H1 (cell line): ENCODE results near the gene MPP2. TPM values are rescaled to one million over a fixed set of nuclear protein-coding genes. Genes with fewer than 3 reads are reported as not detected.

Experiments used
- CTCF ChIA-PET: fragments of 300-600 bp; sonication (Branson Sonifier 250); formaldehyde crosslinking; loops from one replicate; lab custom pipeline; 2021; ENCODE audit not compliant: partially characterized antibody; lab: Charles Lee
- POLR2A ChIA-PET: fragments of 300-600 bp; sonication (Branson Sonifier 250); formaldehyde crosslinking; loops from one replicate; lab custom pipeline; 2021; ENCODE audit warnings: inconsistent platforms; ENCODE audit not compliant: partially characterized antibody; lab: Charles Lee
- DNase-seq, 2 experiments: peaks; one replicate each; pipeline versions ENCODE4 v3.0.0 to v3.0.0-alpha.2; 2010 to 2022; ENCODE audit warnings: low spot score in 2 of 2, low read depth in 1 of 2, mixed read lengths in 1 of 2
- FAIRE-seq: peaks from 2 replicates; lab custom pipeline; 2011; peaks lifted over from hg19 to GRCh38; lab: Jason Lieb, UNC
- H2AFZ ChIP-seq: 2 replicates; pipeline ENCODE4 v1.8.1; 2012; ENCODE audit warnings: low read length, inconsistent platforms
- H2AK5ac ChIP-seq: 2 replicates; pipeline ENCODE4 v1.6.1; 2013; ENCODE audit warnings: low read depth, low read length
- H2BK120ac ChIP-seq: replicated peaks from 2 replicates; pipeline ENCODE3; 2013; ENCODE audit warnings: low read depth, low read length, inconsistent platforms
- H2BK12ac ChIP-seq: 2 replicates; pipeline ENCODE4 v1.6.1; 2013; ENCODE audit warnings: low read depth, low read length
- H2BK15ac ChIP-seq: 2 replicates; pipeline ENCODE4 v1.6.1; 2013; ENCODE audit warnings: low read length
- H2BK20ac ChIP-seq: 2 replicates; pipeline ENCODE4 v1.6.1; 2013; ENCODE audit warnings: low read length
- H2BK5ac ChIP-seq: 2 replicates; pipeline ENCODE4 v1.6.1; 2013; ENCODE audit warnings: low read depth, low read length
- H3K14ac ChIP-seq: 2 replicates; pipeline ENCODE4 v1.6.1; 2013; ENCODE audit warnings: inconsistent platforms; ENCODE audit not compliant: insufficient read length
- H3K18ac ChIP-seq: 2 replicates; pipeline ENCODE4 v1.6.1; 2013; ENCODE audit warnings: low read length; ENCODE audit errors: extremely low read depth
- H3K23ac ChIP-seq: 2 replicates; pipeline ENCODE4 v1.6.1; 2013; ENCODE audit warnings: inconsistent platforms; ENCODE audit not compliant: insufficient read length
- H3K23me2 ChIP-seq: 2 replicates; pipeline ENCODE4 v1.6.1; 2013; ENCODE audit warnings: low read depth, low read length
- H3K27ac ChIP-seq: 2 replicates; pipeline ENCODE4 v1.6.1; 2011; ENCODE audit warnings: low read depth, low read length, inconsistent platforms
- H3K27me3 ChIP-seq, 4 experiments: replicated peaks in 1 of 4; 1 replicate in 1 of 4; 2 replicates in 3 of 4; pipeline versions ENCODE4 v1.6.1 to v1.8.1; 2011 to 2013; ENCODE audit warnings: low read length in 3 of 4, mild to moderate bottlenecking in 3 of 4, inconsistent platforms in 2 of 4, mixed read lengths in 2 of 4, moderate library complexity in 1 of 4; ENCODE audit not compliant: control insufficient read depth in 3 of 4, insufficient read depth in 3 of 4; ENCODE audit errors: extremely low read depth in 1 of 4
- H3K36me3 ChIP-seq, 4 experiments: 2 replicates each; pipeline versions ENCODE4 v1.6.1 to v1.8.1; 2011 to 2013; ENCODE audit warnings: mild to moderate bottlenecking in 4 of 4, low read length in 3 of 4, moderate library complexity in 2 of 4, control low read depth in 1 of 4, inconsistent platforms in 1 of 4; ENCODE audit not compliant: insufficient read depth in 4 of 4, control insufficient read depth in 2 of 4
- H3K4ac ChIP-seq: replicated peaks from 2 replicates; pipeline ENCODE3; 2013; ENCODE audit warnings: low read length, low read depth, mixed read lengths, inconsistent platforms; ENCODE audit not compliant: insufficient read length
- H3K4me1 ChIP-seq, 4 experiments: replicated peaks in 1 of 4; 1 replicate in 1 of 4; 2 replicates in 3 of 4; pipeline versions ENCODE4 v1.6.1 to v1.8.1; 2011 to 2013; ENCODE audit warnings: low read length in 3 of 4, inconsistent platforms in 2 of 4, mixed read lengths in 1 of 4; ENCODE audit not compliant: insufficient read depth in 4 of 4, control insufficient read depth in 3 of 4
- H3K4me2 ChIP-seq, 2 experiments: 2 replicates each; pipeline versions ENCODE4 v1.6.1 to v1.8.1; 2011 to 2013; ENCODE audit warnings: low read depth in 2 of 2, low read length in 2 of 2, control low read depth in 1 of 2, inconsistent platforms in 1 of 2, mild to moderate bottlenecking in 1 of 2; ENCODE audit not compliant: insufficient read depth in 1 of 2
- H3K4me3 ChIP-seq, 4 experiments: fragments of 200-600, 300-600 bp in 1 of 4; sonication (generic), shearing (Covaris generic), sonication (Bioruptor Twin) in 1 of 4; 2 replicates each; pipeline versions ENCODE4 v1.5.1 to v1.8.1; 2011 to 2016; ENCODE audit warnings: low read length in 4 of 4, low read depth in 3 of 4, control low read depth in 2 of 4, inconsistent platforms in 2 of 4, mild to moderate bottlenecking in 2 of 4, mixed read lengths in 1 of 4, moderate library complexity in 1 of 4; ENCODE audit not compliant: insufficient read depth in 2 of 4; ENCODE audit errors: extremely low read depth in 1 of 4
- H3K56ac ChIP-seq: replicated peaks from 2 replicates; pipeline ENCODE3; 2013; ENCODE audit warnings: low read depth, mild to moderate bottlenecking, mixed read lengths, low read length, inconsistent platforms; ENCODE audit not compliant: insufficient read length
- H3K79me1 ChIP-seq: 2 replicates; pipeline ENCODE4 v1.6.1; 2013; ENCODE audit warnings: low read depth, low read length, control low read depth
- H3K79me2 ChIP-seq, 2 experiments: 2 replicates each; pipeline versions ENCODE4 v1.6.1 to v1.8.1; 2012 to 2013; ENCODE audit warnings: low read length in 2 of 2, mild to moderate bottlenecking in 2 of 2, inconsistent platforms in 1 of 2; ENCODE audit not compliant: insufficient read depth in 2 of 2, control insufficient read depth in 1 of 2
- H3K9ac ChIP-seq, 4 experiments: replicated peaks in 1 of 4; 1 replicate in 1 of 4; 2 replicates in 3 of 4; pipeline versions ENCODE4 v1.6.1 to v1.8.1; 2011 to 2013; ENCODE audit warnings: low read depth in 3 of 4, low read length in 3 of 4, control low read depth in 2 of 4, mild to moderate bottlenecking in 2 of 4, moderate library complexity in 2 of 4, inconsistent platforms in 1 of 4; ENCODE audit errors: extremely low read depth in 1 of 4
- H3K9me3 ChIP-seq, 2 experiments: 2 replicates each; pipeline versions ENCODE4 v1.6.1 to v1.8.1; 2012 to 2013; ENCODE audit warnings: mild to moderate bottlenecking in 2 of 2, moderate library complexity in 2 of 2, control low read depth in 1 of 2, inconsistent platforms in 1 of 2, low read depth in 1 of 2, low read length in 1 of 2, mixed read lengths in 1 of 2; ENCODE audit not compliant: insufficient read depth in 2 of 2
- H4K20me1 ChIP-seq, 2 experiments: replicated peaks in 1 of 2; 2 replicates each; pipeline versions ENCODE3 to v1.8.1; 2011 to 2013; ENCODE audit warnings: inconsistent platforms in 2 of 2, low read length in 2 of 2, mild to moderate bottlenecking in 1 of 2; ENCODE audit not compliant: insufficient read depth in 2 of 2, control insufficient read depth in 1 of 2
- H4K5ac ChIP-seq: 2 replicates; pipeline ENCODE4 v1.6.1; 2013; ENCODE audit warnings: low read length, low read depth, mixed read lengths, inconsistent platforms; ENCODE audit not compliant: insufficient read length
- H4K8ac ChIP-seq: 2 replicates; pipeline ENCODE4 v1.8.0; 2013; ENCODE audit warnings: mild to moderate bottlenecking, moderate library complexity, low read length, inconsistent platforms; ENCODE audit not compliant: insufficient read depth; ENCODE audit errors: extremely low read depth
- H4K91ac ChIP-seq: replicated peaks from 2 replicates; pipeline ENCODE3; 2013; ENCODE audit warnings: low read length, mixed read lengths, inconsistent platforms; ENCODE audit not compliant: insufficient read length
- CBX8 ChIP-seq: fragments of 300-800, 300-1000 bp; sonication (generic); IDR thresholded peaks from 2 replicates; pipeline ENCODE4 v1.7.1; 2016; ENCODE audit warnings: low read depth, low read length, borderline replicate concordance
- GABPA ChIP-seq: IDR thresholded peaks from 2 replicates; pipeline ENCODE4 v1.6.1; 2011; ENCODE audit warnings: mild to moderate bottlenecking, low read length, moderate library complexity, borderline replicate concordance; ENCODE audit not compliant: insufficient read depth
- HDAC6 ChIP-seq: IDR thresholded peaks from one replicate; pipeline ENCODE4 v1.7.1; 2012; ENCODE audit warnings: low read depth, mild to moderate bottlenecking, inconsistent platforms, low read length, moderate library complexity
- JUND ChIP-seq: IDR thresholded peaks from 2 replicates; pipeline ENCODE4 v1.6.1; 2011; ENCODE audit warnings: mild to moderate bottlenecking, improper control_type of control experiment, low read length
- KDM4A ChIP-seq: IDR thresholded peaks from one replicate; pipeline ENCODE4 v1.7.1; 2012; ENCODE audit warnings: low read depth, mild to moderate bottlenecking, moderate library complexity, low read length, inconsistent platforms; ENCODE audit not compliant: severe bottlenecking
- RBBP5 ChIP-seq: IDR thresholded peaks from 2 replicates; pipeline ENCODE4 v1.7.1; 2012; ENCODE audit warnings: low read depth, mild to moderate bottlenecking, inconsistent platforms, low read length, moderate library complexity, borderline replicate concordance
- RFX5 ChIP-seq: IDR thresholded peaks from 2 replicates; pipeline ENCODE4 v1.6.1; 2011; ENCODE audit warnings: low read depth, low read length, improper control_type of control experiment, borderline replicate concordance
- SAP30 ChIP-seq: fragments of 300-600 bp; sonication (generic); IDR thresholded peaks from 2 replicates; pipeline ENCODE4 v1.7.1; 2012; ENCODE audit warnings: low read length, moderate library complexity, mild to moderate bottlenecking, inconsistent platforms; ENCODE audit not compliant: insufficient read depth, insufficient replicate concordance
- SIN3A ChIP-seq, 2 experiments: IDR thresholded peaks in 1 of 2; conservative IDR thresholded peaks in 1 of 2; 2 replicates each; pipeline ENCODE4 v1.6.1; 2011 to 2012; ENCODE audit warnings: low read length in 2 of 2, improper control_type of control experiment in 1 of 2, low read depth in 1 of 2, mild to moderate bottlenecking in 1 of 2
- SP2 ChIP-seq: IDR thresholded peaks from 2 replicates; pipeline ENCODE4 v1.6.1; 2012; ENCODE audit warnings: mild to moderate bottlenecking, low read length, inconsistent platforms
- SP4 ChIP-seq: IDR thresholded peaks from 2 replicates; pipeline ENCODE4 v1.6.1; 2012; ENCODE audit warnings: low read length, inconsistent platforms
- TEAD4 ChIP-seq: IDR thresholded peaks from 2 replicates; pipeline ENCODE4 v1.6.1; 2012; ENCODE audit warnings: low read depth, low read length, inconsistent platforms, mixed read lengths
- WGBS, 2 experiments: shearing (Covaris generic) in 1 of 2; methylation state at CpG; one replicate each; pipeline versions ENCODE4 v1.1.6 to v1.1.7; 2013 to 2015; ENCODE audit warnings: low lambda C conversion rate in 2 of 2, mixed read lengths in 2 of 2, inconsistent platforms in 1 of 2, low coverage in 1 of 2, missing lambda C conversion rate in 1 of 2; ENCODE audit not compliant: insufficient replicate concordance in 2 of 2, insufficient coverage in 1 of 2, insufficient read length in 1 of 2; ENCODE audit errors: extremely low coverage in 1 of 2, missing lambda C conversion rate in 1 of 2; 5-methylcytosine and 5-hydroxymethylcytosine counted together
- polyA plus RNA-seq, 7 experiments: library from polyadenylated mRNA; depleted of rRNA in 3 of 7; stranded (reverse) in 5 of 7; unstranded in 2 of 7; fragments of >200 nt in 5 of 7; fragments of 200-250 nt in 2 of 7; gene quantifications; 1 replicate in 5 of 7; 2 replicates in 1 of 7; 4 replicates in 1 of 7; pipeline versions ENCODE4 v1.2.1 to v1.2.3, GENCODE V29; 2011 to 2013; ENCODE audit warnings: missing spikeins in 2 of 7, mixed read lengths in 2 of 7
- total RNA-seq: library from RNA; stranded (reverse); fragmentation: NEBNext Ultra II Directional; extraction: Animal tissue kit (Norgen Biotek cat#: 25700); gene quantifications from 2 replicates; pipeline ENCODE4 v1.2.1, GENCODE V29; 2021
- TF ChIP-seq, protein P1 (sequence below): IDR thresholded peaks from 2 replicates; pipeline ENCODE4 v1.6.1; 2012; ENCODE audit warnings: inconsistent platforms

Gene MPP2
- total and polyA plus RNA-seq, 2 of the 8 experiments (the other 6 are each of a cell fraction or from before 2014, with no cell fraction given) = 30.9 to 34.1 TPM

- DNase-seq (no peak), FAIRE-seq (no peak)
- peaks cover under 1 to 5% (median 2%) of the 10 kb centered on the region in 4 experiments; a peak in 5 of 7 replicates for H3K4me1 ChIP-seq
- no peak overlapping the region for H3K14ac ChIP-seq
- H2AFZ ChIP-seq = no peak overlapping the region
- no peak overlapping the region for H4K91ac ChIP-seq
- peaks cover 0 to 4% (median 4%) of the 10 kb centered on the region in 4 experiments; a peak in 4 of 7 replicates for H3K27me3 ChIP-seq
- H3K4ac ChIP-seq = no peak overlapping the region
- no peak overlapping the region for H3K18ac ChIP-seq
- no peak overlapping the region for H2BK15ac ChIP-seq
- CTCF ChIA-PET = interaction anchor here (0.6 to 13.3 kb wide), 14 partner anchors 10 to 156 kb away, joined by 3 to 416 read pairs (median 5); partner anchors contain the start of genes MPP2, NAGS and TMEM101
- no peak overlapping the region for H4K8ac ChIP-seq
- no peaks in the 10 kb centered on the region for H3K79me1 ChIP-seq
- no peak overlapping the region for H2BK12ac ChIP-seq
- POLR2A ChIA-PET = interaction anchor here (0.6 to 1.4 kb wide), 4 partner anchors 9 to 120 kb away, joined by 3 to 5 read pairs (median 4); partner anchors contain the start of gene LSM12
- no peak overlapping the region for H4K5ac ChIP-seq
- H2BK120ac ChIP-seq = no peak overlapping the region
- H4K20me1 ChIP-seq = no peaks in the 10 kb centered on the region
- no peaks in the 10 kb centered on the region for H3K79me2 ChIP-seq
- H2AK5ac ChIP-seq = no peak overlapping the region
- no peak overlapping the region for H3K4me2 ChIP-seq
- H3K23me2 ChIP-seq = no peaks in the 10 kb centered on the region
- H3K4me3 ChIP-seq = no peak overlapping the region
- H2BK5ac ChIP-seq = no peak overlapping the region
- H3K36me3 ChIP-seq = no peaks in the 10 kb centered on the region
- no peak overlapping the region for H2BK20ac ChIP-seq
- 60% methylated on average over 4 of the region's 4 CpGs; no CpG with 5 or more reads in 1 of the 2 experiments for WGBS, 2 experiments
- H3K27ac ChIP-seq = no peak overlapping the region
- no peak overlapping the region for H3K9ac ChIP-seq
- no peak overlapping the region for H3K56ac ChIP-seq
- H3K9me3 ChIP-seq = no peaks in the 10 kb centered on the region
- H3K23ac ChIP-seq = no peak overlapping the region
- TF ChIP-seq GABPA (no peak), HDAC6 (no peak), TEAD4 (no peak), SAP30 (no peak), SP2 (no peak), SIN3A (conservative IDR thresholded peaks at IDR 0.05 in 1 of 2, IDR thresholded peaks at IDR 0.05 in 1 of 2; ENCODE audit: low read depth in 1 of 2, low read length in 2 of 2) (no peak), JUND (no peak), CBX8 (no peak), KDM4A (no peak), SP4 (no peak), RFX5 (no peak), RBBP5 (no peak)
- TF ChIP-seq, protein P1, sequence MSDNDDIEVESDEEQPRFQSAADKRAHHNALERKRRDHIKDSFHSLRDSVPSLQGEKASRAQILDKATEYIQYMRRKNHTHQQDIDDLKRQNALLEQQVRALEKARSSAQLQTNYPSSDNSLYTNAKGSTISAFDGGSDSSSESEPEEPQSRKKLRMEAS = no peak
These were observed 39.4 kb upstream of the MPP2 start for GRCh38 chr17:43946781-43947180.
